ENCODE measurements around the gene GLRX.

Gene GLRX

GRCh38 chr5:95777441-95777840 is 45.1 kb downstream of the GLRX start:
- DNase-seq = no peak

- peak; percentile 71 for DNase-seq
Measured at GRCh38 chr5:95773335-95774059, 49.0 kb downstream of the GLRX start.

- DNase-seq = no peak
Measured at GRCh38 chr5:95771892-95772291, 50.6 kb downstream of the GLRX start.

- no peak for DNase-seq
Measured at GRCh38 chr5:95770830-95771708, 51.5 kb downstream of the GLRX start.

GRCh38 chr5:95768731-95769130 is 53.8 kb downstream of the GLRX start:
- DNase-seq = no peak

- no peak for DNase-seq
Measured at GRCh38 chr5:95763941-95764340, 58.6 kb downstream of the GLRX start.

Data from hematopoietic multipotent progenitor cell treated with erythropoietin and hydrocortisone succinate and interleukin-3 and kit ligand, for 4 days (in vitro differentiated cells).